NOMO-1 treated with dmso at 0.1 percent for 144 hours (cell line): ENCODE results near the gene LST1.
A peak's percentile ranks its signal among the peaks of the same experiment; 100 is the strongest.

Source experiments
- DNase-seq: peaks from one replicate; lab custom pipeline; 2025; ENCODE audit not compliant: unreplicated experiment; lab: John Stamatoyannopoulos, UW

LST1 gene

DNA sequence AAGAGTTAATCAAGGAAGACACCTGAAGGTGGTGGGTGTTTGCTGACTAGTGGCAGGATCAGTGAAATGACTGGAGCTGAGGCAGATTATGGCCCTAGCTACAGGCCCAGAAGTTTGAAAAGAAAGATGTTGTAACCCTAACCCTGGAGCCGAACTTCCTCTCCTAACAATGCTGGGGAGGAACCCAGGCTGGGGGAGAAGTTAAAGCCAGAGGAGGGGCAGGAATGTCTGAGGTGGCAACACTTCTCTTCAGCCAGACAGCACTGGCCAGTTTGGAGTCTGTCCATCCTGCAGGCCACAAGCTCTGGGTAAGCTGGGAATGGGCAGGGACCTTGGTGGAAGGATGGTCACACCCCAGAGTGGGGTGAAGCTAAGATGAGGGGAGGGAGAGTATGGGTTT is at the start of gene LST1:
Gene LST1 (plus strand): TSS at position 270 of the 400 bp plus-strand sequence. CDS start 1,023 bp downstream, outside the sequence.
- peak; percentile 89 for DNase-seq

DNA sequence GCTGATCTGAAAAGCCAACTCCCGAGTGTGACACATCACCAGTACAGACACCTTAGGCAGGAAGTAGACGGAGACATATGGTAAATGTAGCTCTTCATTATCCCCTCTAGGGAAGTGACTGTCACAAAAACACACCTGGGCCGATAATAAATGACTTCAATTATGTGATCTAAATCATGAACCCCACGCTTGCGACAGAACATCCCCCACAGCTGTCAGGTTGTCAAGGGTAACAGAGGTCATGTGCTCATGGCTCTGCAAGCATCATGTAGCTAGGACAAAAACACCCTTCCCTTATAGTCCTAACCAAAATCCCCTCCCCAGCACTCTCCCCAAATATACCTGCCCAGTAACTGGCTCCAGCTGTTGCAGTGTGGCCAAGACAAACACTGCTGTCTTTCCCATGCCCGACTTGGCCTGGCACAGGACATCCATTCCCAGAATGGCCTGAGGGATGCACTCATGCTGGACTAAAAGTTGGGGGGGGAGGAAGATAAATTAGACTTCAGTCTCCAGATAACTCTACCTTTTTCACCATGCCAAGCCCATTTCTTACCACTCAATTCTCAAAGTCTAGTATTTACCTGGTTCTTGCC is 47.2 kb upstream of the LST1 start:
- DNase-seq, result no peak

DNA sequence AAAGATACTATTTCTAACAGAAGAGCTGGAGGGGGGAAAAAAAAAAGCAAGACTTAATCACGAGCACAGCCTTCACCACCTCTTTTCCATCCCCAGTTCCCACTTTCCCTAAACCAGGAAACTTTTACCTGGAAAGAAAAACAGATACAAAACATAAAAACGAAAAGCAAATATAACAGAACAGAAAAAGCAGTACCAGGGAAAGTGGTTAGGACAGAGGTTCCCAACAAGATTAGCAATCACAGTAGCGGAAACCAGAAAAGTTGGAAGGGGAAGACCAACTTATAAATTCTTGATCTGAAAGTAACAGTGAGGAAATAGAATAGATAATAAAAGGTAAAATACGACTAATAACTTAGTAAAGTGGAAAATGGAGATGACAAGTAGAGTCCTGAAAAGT is 45.4 kb upstream of the LST1 start:
- DNase-seq, result no peak

DNA sequence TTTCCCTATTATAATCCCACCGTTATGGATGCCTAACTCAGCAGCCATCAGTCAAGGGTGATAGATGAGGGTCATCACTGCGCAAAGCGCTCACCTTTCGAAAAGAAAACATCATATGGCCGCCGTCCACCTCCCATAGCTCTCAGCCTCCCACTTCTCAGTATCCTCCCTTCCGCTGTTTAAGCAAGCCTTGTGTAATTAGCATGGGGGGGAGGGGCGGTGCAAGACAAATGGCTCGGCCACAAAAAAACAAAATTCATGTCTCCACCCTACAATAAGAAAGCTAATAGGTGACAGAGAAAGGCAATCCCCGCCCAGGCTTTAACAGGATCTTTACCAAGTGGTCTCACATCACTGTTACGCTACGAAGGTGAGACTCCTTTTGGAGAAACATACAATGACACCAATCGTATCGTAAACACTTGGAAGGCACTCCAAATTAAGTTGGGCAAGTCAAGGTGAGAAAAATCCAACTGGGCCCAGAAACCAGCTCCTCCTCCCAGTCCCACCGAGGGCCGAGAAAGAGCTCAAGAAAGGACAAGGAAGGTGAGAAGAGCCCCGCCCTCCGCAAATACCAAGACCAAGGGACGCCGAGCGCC is 44.9 kb upstream of the LST1 start:
- DNase-seq, result peak; percentile 69

DNA sequence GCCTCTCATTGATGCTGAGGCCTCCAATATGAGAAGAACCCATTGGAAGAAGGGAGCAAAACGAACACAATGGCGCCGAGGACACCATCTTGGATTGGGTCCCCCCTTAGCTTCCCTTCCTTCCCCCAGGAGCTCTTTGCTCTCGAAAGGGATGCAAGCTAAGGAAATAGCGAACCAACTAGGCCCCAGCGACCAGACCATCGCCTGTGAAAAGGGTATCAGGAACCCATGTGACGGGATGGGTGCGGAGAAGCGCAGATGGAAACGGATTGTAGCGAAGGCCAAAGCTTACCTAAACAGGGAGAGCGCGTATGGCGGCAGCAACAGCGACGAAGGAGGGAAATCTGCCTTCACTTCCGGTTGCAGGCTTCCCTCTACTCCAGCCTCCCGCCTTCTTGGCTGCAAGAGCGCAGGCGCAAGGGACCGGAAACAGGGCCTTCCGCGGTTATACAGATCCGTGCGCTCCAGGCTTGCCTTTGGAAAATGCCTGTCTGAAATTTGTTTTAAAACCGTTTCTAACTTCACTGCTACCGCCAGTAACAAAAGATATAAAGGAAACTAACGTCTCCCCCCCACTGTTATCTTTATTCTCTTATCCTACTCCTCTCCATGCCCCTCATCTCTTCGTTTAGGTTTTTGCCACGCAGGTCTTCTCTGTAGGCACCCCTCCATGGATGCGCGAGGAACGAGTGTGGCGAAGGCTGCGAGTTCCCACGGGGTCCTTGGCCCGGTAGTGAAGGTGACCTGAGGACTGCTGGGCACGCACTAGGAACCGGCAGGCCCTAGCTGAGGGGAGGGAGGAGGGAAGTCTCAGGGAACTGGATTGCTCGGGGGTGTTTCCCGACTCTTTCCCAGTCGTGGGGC is 44.2 kb upstream of the LST1 start, which contains the start of gene DDX39B:
Gene DDX39B (minus strand): TSS at position 346 of the 864 bp plus-strand sequence. CDS start 1,471 bp downstream, outside the sequence.
- DNase-seq, result peak; percentile 92

DNA sequence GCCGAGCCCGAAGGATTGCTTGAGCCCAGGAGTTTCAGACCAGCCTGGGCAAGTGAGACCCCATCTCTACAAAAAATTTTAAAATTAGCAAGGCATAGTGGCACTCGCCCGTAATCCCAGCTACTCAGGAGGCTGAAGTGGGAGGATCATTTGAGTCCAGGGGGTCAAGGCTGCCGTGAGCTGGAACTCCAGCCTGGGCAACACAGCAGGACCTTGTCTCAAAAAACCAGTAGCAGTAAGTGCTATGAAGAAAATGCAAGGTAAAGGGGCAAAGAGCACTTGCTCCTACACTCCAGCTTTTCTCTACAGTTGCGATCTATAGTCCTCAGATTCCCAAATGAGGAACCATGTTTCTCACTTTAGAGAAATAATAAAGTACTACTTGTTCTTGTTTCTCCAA is 42.4 kb upstream of the LST1 start:
- DNase-seq, result no peak

DNA sequence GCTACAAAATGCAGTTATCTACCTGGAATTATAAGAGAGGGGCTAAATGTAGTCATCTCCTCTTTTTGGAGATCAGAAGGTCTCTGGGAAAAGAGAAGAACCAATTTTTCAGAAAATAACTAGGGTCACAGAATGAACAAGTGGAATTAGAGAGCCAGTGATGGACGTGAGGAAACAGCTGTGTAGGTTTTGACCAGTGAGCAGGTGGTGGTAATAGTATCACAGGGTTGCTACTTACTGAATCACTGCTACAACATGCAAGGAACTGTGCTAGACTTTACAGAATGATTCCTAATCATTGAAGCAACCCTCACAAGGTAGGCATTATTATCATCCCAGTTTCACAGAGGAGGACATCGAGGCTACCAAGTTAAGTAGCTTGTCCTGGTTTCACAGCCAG is 41.4 kb upstream of the LST1 start:
- no peak for DNase-seq

DNA sequence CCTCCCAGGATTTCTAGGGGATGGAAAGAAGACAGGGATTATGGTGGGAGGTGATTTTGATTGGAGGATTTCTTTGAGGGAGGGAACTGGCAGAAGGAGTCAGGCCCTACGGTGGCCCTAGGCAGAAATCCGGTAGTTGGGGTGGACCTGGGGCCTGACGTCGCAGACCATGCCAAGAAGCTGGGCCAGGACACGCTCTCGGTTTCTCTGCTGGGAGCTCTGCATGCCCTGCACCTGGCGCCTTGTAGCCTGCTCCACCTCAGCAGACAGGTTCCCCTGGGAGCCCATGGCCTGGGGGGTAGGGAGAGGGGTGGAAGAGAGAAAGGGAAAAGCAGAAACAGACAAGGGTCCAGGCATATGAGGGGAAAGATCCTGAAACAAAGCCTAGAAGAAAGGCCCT is 40.8 kb upstream of the LST1 start:
- no peak for DNase-seq

DNA sequence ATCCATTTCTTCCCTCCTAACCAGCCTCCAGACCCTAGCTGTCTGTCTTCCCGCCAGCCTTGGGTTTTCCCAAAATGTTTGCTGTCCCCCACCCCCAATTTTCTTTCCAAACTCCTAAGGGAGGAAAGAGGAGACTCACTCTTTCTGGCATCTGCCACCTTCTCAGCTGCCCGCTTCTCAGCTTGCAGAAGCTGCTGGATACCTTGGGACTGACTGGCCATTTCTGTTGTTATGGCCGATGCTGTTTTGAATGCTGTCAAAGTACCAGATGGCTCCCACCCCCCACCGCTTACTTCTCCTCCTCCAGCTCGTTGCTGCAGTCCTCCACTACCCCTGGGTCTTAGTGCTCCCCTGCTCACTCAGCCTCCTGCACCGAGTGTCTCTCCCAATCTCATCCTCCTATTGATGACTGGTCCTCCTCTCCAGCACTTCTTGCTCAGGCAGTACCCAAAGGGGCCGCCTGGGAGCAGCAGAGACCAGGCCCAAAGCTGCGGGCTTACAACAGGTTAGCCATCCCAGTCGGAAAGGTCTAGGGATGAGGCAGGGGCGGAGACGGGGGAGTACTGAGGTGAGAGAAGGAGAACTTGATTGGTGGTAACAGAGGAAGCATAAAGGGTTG is 39.6 kb upstream of the LST1 start, which contains the start of gene ATP6V1G2:
Gene ATP6V1G2 (minus strand): TSS at position 270 of the 619 bp plus-strand sequence. CDS start 49 bp downstream, at position 221.
- DNase-seq, result peak; percentile 71

DNA sequence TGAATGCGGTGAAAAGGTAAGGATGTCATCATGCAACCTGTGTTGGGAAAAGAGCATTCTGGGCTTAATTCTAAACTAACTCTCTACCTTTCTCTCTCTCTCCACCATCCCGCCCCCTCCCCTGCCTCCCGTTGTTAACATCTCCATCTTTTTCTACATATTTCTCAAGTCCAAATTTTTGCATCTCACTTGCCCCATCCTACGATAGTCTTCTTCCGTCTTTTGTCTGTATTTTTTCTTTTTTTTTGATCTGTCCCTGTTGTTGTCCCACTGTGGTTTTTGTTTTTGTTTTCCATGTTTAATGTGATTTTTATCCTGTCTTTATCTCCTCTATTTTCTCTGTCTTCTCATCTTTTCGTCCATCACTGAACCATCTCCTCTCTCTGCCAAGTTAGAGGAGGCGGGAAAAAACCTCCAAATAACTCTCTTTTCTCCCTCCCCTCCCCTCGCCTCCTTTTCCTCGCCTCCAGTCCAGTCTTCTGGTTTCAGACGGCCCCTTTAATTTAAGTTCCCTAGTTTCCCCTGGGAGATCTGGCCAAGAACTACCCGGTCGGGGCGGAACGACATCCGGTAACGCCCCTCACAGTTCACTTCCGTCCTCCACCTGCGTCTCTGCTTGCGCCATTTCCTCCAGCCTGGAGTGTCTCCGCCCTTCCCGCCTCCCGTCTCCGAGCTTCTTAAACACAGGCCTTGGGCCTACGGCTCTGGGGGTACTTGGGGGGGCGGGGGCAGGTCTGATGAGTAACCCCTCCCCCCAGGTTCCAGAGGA is 38.9 kb upstream of the LST1 start, which contains the start of gene NFKBIL1:
Gene NFKBIL1 (plus strand): TSS at position 651 of the 769 bp plus-strand sequence. CDS start 87 bp downstream, at position 738.
- DNase-seq, result peak; percentile 98

DNA sequence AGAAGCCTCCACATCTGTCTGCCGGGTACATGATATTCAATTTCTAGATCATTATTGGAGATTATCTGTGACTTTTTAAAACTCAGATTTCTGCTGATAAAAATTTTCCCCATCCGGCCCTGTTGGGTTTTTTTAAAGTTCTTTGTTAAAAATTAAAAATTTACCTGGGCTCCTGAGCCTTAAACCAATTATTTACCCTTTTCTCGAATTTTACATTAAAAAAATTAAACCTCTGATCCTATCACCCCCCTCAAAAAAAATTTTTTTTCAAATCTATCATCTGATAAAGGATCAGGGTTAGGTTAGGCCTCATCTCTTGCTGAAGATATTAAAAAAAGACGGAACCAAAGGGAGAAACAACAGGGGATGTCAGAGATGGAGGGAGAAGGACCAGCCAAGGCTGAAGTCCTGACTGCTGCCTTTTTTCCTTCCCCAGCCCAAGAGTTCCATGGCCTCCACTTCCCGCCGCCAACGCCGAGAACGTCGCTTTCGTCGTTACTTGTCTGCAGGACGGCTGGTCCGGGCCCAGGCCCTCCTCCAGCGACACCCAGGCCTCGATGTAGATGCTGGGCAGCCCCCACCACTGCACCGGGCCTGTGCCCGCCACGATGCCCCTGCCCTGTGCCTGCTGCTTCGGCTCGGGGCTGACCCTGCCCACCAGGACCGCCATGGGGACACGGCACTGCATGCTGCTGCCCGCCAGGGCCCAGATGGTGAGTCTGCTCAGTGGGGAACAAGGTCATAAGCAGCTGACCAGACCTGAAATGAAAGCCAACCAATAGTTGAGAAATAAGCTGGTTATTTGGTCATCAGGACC is 38.1 kb upstream of the LST1 start:
- DNase-seq, result no peak

DNA sequence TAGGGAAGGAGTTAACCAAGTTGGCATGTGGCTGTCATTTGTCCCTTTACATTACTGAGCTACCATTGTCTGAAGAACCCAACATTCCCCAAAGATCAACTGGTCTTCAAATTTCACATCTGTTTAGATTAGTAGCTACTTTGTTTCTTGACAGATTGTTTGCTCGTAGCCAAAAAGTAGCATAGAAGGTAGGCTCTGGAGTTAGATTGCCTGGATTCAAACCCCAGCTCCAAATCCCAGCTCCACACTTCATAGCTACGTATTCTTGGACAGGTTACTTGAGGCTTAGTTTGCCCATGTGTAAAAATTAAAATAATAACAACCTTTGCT is 37.6 kb upstream of the LST1 start:
- DNase-seq, result no peak

DNA sequence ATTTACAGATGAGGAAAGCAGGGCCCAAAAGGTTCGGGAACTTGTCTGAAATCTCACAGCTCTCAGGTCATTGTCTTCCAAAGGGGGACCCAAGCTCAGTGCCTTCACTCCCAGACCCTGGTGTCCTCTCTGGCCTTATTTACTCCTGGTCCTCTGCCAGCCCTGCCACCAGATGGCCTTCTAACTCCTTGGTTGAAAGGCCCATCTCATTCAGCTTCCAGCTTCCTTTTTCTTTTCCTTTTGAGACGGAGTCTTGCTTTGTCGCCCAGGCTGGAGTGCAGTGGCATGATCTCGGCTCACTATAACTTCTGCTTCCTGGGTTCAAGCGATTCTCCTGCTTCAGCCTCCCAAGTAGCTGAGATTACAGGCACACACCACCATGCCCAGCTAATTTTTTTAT is 34.7 kb upstream of the LST1 start:
- DNase-seq, result peak; percentile 81

DNA sequence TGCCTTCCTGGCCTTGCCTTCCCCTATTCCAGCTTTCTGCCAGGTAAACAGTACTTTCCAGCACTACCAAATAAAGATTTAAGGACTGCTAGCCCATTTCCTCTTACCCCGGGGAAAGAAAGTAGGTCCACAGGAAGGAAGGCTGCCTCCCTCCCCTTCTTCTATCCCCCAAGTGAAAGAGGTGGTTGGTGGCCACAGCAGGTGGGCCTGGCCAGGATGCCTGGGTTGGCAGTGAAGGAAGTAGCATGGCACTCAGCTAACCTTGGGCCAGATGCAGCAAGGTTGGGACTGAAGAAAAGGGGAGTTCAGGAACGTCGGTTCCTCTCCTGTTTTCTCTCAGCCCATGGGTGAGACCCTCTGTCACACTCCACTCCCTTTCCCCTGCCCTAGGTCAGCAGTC is 29.8 kb upstream of the LST1 start:
- DNase-seq, result no peak

DNA sequence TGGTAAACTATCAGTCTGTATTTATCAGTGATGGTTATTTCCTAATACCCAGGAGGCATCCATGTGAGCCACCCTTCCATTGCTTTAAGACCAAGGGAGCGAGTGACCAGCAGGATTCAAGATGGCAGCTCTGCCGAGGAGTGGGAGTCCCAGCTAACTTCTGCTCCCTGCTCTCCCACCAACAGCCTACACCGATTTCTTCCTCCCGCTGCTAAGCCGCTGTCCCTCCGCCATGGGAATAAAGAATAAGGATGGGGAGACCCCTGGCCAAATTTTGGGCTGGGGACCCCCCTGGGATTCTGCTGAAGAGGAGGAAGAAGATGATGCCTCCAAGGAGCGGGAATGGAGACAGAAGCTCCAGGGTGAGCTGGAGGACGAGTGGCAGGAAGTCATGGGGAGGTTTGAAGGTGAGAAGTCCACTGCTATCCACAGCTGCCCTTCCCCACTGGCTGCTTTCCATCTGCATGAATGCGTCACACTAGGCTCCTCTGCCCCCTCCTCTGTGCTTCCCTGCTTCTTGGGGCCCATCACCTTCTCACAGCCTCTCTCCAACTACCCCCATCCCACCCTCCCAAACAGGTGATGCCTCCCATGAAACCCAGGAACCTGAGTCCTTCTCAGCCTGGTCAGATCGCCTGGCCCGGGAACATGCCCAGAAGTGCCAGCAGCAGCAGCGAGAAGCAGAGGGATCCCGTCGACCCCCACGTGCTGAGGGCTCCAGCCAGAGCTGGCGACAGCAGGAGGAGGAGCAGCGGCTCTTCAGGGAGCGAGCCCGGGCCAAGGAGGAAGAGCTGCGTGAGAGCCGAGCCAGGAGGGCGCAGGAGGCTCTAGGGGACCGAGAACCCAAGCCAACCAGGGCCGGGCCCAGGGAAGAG is 28.4 kb upstream of the LST1 start:
- no peak for DNase-seq

DNA sequence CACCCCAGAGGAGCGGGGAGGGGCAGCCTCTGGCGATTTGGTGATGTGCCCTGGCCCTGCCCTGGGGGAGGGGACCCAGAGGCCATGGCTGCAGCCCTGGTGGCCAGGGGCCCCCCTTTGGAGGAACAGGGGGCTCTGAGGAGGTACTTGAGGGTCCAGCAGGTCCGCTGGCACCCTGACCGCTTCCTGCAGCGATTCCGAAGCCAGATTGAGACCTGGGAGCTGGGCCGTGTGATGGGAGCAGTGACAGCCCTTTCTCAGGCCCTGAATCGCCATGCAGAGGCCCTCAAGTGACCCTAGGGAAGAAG is 27.8 kb upstream of the LST1 start:
- no peak for DNase-seq

DNA sequence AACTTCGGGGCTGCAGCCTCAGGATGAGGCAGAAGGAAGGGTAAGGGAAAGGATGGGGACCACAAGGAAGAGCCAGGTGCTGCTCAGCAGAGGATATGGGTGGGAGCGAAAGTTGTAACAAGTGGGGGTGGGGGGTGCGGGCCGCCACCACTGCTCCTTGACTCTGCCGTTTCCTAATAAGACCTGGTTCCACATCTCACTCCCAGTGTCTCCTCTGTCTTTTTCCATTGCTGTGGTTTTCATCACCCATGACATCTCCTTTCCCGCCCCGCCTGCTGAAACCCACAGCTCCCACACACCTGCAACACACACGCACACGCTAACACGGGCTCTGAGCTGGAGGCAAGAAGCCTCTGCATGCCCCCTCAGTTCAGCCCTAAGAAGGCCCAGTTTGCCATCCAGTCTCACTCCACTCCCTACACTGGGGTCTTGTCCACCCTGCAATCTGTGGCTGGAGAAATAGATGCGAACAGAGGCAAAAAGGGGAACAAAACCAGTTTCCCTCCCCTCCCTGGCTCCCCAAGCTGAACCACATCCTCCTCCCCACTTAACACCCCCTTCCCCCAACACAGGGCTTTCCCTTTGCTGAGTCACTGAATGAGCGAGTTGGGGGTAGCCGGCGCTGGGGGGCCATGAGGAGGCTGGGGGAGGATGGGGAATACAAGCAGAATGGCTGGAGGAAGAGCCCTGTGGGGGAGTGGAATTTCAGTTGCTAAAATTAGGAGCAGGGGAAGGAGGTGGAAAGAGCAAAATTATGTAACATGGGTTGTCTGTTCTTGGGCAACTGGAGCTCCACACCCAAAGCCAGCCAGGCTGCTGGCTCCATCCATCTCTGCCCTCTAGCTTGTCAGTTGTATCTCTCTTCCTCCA is 27.2 kb upstream of the LST1 start:
- DNase-seq, result peak; percentile 99

DNA sequence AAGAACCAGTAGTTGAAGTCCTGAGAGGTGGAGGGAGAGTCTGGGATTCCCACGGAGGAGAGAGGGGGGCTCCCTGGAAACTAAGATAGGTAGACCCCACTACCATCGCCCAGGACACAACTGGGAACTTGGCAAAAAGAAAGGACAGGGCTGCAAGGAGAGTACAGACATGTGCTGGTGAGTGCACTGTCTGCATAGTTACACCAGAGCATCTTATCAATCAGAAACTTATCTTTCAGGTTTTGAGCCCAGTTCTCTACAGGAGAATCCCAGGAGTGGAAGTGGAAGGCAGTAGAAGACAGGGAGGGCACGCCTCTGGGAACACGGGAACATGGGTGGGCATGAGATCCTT is 26.5 kb upstream of the LST1 start:
- no peak for DNase-seq
